Tibial nerve (tissue), 4 donors: ENCODE results near the gene REEP6.

ENCODE experiments used
- CTCF ChIP-seq, 5 experiments: fragments of 200-600 bp in 3 of 5; fragments of 450-650 bp in 2 of 5; sonication (generic) in 3 of 5; IDR thresholded peaks; one replicate each; pipeline ENCODE4 v1.5.1; 2016 to 2019; ENCODE audit warnings: antibody characterized with exemption in 5 of 5, mild to moderate bottlenecking in 3 of 5, moderate library complexity in 2 of 5
- EP300 ChIP-seq, 2 donors: sonication (generic); formaldehyde crosslinking; IDR thresholded peaks; one replicate each; pipeline ENCODE4 v1.6.1; 2017; ENCODE audit warnings: antibody characterized with exemption in 2 of 2, mild to moderate bottlenecking in 1 of 2

GRCh38 chr19:1521636-1522035 is 30.7 kb downstream of the REEP6 start:
- TF ChIP-seq CTCF (IDR thresholded peaks at IDR 0.05) = no peak
- no peak for TF ChIP-seq EP300 (IDR thresholded peaks at IDR 0.05)
